ENCODE measurements around the gene AMMECR1L. TPM values are rescaled to one million over a fixed set of nuclear protein-coding genes. Genes with fewer than 3 reads are reported as not detected.

Gene AMMECR1L
- total RNA-seq, 4 donors from 2014 or later, result 10.4 to 13.2 (median 11.4) TPM

DNA sequence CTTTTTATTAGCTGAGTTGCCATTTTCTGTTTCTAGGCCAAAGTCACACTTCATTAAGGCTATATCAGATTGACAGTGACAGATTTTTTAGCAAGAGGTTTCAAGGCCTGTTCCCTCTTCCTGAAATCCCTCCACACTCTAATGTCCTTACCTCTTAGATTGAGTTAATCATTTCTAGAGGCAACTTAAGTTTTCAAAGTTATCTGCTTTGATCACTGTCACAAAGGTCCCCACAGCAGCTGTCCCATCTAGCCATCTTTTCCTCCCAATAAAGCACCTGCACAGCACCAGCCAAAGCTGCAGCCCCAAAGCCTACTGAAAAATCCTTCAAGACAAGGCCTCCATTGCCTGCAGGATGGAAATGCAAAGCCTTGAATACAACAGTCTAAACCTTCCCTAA lies 13.4 kb downstream of the AMMECR1L start:
- no peak for DNase-seq (ENCODE audit: extremely low spot score)
- no peaks in the 10 kb centered on the region for H3K9me3 ChIP-seq
- peaks cover 16 to 29% (median 22%) of the 10 kb centered on the region in 4 donors for H3K4me1 ChIP-seq
- H3K27me3 ChIP-seq, result no peaks in the 10 kb centered on the region
- intact Hi-C loops (cut with DNase I), result no loop called here
- H3K36me3 ChIP-seq, result peaks cover 31 to 70% (median 63%) of the 10 kb centered on the region in 4 donors
- H3K4me3 ChIP-seq, result no peak overlapping the region
- no peak overlapping the region for H3K27ac ChIP-seq (replicated peaks in 1 of 4)
- TF ChIP-seq, protein P1, sequence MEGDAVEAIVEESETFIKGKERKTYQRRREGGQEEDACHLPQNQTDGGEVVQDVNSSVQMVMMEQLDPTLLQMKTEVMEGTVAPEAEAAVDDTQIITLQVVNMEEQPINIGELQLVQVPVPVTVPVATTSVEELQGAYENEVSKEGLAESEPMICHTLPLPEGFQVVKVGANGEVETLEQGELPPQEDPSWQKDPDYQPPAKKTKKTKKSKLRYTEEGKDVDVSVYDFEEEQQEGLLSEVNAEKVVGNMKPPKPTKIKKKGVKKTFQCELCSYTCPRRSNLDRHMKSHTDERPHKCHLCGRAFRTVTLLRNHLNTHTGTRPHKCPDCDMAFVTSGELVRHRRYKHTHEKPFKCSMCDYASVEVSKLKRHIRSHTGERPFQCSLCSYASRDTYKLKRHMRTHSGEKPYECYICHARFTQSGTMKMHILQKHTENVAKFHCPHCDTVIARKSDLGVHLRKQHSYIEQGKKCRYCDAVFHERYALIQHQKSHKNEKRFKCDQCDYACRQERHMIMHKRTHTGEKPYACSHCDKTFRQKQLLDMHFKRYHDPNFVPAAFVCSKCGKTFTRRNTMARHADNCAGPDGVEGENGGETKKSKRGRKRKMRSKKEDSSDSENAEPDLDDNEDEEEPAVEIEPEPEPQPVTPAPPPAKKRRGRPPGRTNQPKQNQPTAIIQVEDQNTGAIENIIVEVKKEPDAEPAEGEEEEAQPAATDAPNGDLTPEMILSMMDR (IDR thresholded peaks at IDR 0.05), result no peak
- TF ChIP-seq POLR2A (IDR thresholded peaks at IDR 0.05; ENCODE audit: low read depth) (no peak), EP300 (IDR thresholded peaks at IDR 0.05) (no peak), POLR2AphosphoS5 (IDR thresholded peaks at IDR 0.05) (no peak)

GRCh38 chr2:127865926-127866325 lies 19.8 kb downstream of the AMMECR1L start:
- H3K36me3 ChIP-seq, result peaks cover 49 to 81% (median 80%) of the 10 kb centered on the region in 4 donors
- TF ChIP-seq EP300 (IDR thresholded peaks at IDR 0.05), result no peak
- no peak for TF ChIP-seq POLR2AphosphoS5 (IDR thresholded peaks at IDR 0.05)
- no peak for TF ChIP-seq POLR2A (IDR thresholded peaks at IDR 0.05; ENCODE audit: low read depth)
- TF ChIP-seq, protein P1 (IDR thresholded peaks at IDR 0.05), result no peak
- DNase-seq (ENCODE audit: extremely low spot score), result no peak
- no peaks in the 10 kb centered on the region for H3K27me3 ChIP-seq
- no peaks in the 10 kb centered on the region for H3K4me1 ChIP-seq
- H3K27ac ChIP-seq (replicated peaks in 1 of 4), result no peak overlapping the region
- H3K9me3 ChIP-seq, result no peaks in the 10 kb centered on the region
- H3K4me3 ChIP-seq, result no peak overlapping the region
- intact Hi-C loops (cut with DNase I), result no loop called here

DNA sequence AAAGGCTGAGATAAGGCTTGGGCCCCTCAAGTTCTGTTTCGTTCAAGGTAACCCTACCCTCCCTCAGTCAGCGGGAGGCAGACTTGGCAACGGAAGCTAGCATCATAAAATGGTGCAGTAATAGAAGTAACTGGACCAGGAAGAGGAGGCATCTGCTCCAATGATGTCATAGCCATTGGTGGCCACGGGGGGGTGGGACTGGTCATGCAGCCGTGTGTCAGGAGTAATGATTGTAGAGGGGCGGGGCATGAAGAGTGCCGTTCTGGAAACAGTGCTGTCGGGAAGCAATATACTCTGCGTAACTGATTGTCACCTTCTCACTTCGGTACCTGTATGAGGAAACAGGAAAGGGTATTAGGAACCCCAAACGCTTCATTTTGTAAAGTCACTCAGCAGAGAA lies 20.9 kb downstream of the AMMECR1L start:
- 82% methylated on average over 11 of the region's 11 CpGs for WGBS

GRCh38 chr2:127862228-127862627 lies 23.5 kb downstream of the AMMECR1L start:
- H3K36me3 ChIP-seq, result peaks cover 32 to 49% (median 43%) of the 10 kb centered on the region in 4 donors
- H3K27ac ChIP-seq (replicated peaks in 1 of 4), result no peak overlapping the region
- intact Hi-C loops (cut with DNase I), result no loop called here
- no peak for DNase-seq (ENCODE audit: extremely low spot score)
- H3K9me3 ChIP-seq, result no peaks in the 10 kb centered on the region
- 87% methylated on average over 15 of the region's 15 CpGs for WGBS
- no peak overlapping the region for H3K4me3 ChIP-seq
- TF ChIP-seq POLR2AphosphoS5 (IDR thresholded peaks at IDR 0.05) (no peak), EP300 (IDR thresholded peaks at IDR 0.05) (no peak), POLR2A (IDR thresholded peaks at IDR 0.05; ENCODE audit: low read depth) (no peak)
- TF ChIP-seq, protein P1 (IDR thresholded peaks at IDR 0.05), result no peak
- H3K4me1 ChIP-seq, result peaks cover 7 to 18% (median 16%) of the 10 kb centered on the region in 4 donors
- H3K27me3 ChIP-seq, result peaks cover 0 to 4% (median 0%) of the 10 kb centered on the region in 4 donors

More for the DNA sequence above, 20.9 kb downstream of the AMMECR1L start:
- no peak overlapping the region for H3K27ac ChIP-seq (replicated peaks in 1 of 4)
- H3K9me3 ChIP-seq, result no peaks in the 10 kb centered on the region
- DNase-seq (ENCODE audit: extremely low spot score), result no peak
- H3K4me1 ChIP-seq, result peaks cover 0 to 6% (median 3%) of the 10 kb centered on the region in 4 donors
- TF ChIP-seq POLR2A (IDR thresholded peaks at IDR 0.05; ENCODE audit: low read depth), result no peak
- TF ChIP-seq, protein P1 (IDR thresholded peaks at IDR 0.05), result no peak
- no peak for TF ChIP-seq POLR2AphosphoS5 (IDR thresholded peaks at IDR 0.05)
- no peak for TF ChIP-seq EP300 (IDR thresholded peaks at IDR 0.05)
- no peaks in the 10 kb centered on the region for H3K27me3 ChIP-seq
- H3K36me3 ChIP-seq, result peaks cover 39 to 71% (median 70%) of the 10 kb centered on the region in 4 donors
- intact Hi-C loops (cut with DNase I), result no loop called here
- H3K4me3 ChIP-seq, result no peak overlapping the region

- peak overlapping the region in 2 of 4 donors; percentile 5 to 35 for H3K27ac ChIP-seq (replicated peaks in 1 of 4)
- peaks cover 0 to 4% (median 0%) of the 10 kb centered on the region in 4 donors for H3K27me3 ChIP-seq
- TF ChIP-seq POLR2A (IDR thresholded peaks at IDR 0.05; ENCODE audit: low read depth) (no peak), POLR2AphosphoS5 (IDR thresholded peaks at IDR 0.05) (no peak), EP300 (IDR thresholded peaks at IDR 0.05) (no peak)
- TF ChIP-seq, protein P1 (IDR thresholded peaks at IDR 0.05), result no peak
- intact Hi-C loops (cut with DNase I), result no loop called here
- H3K4me3 ChIP-seq, result no peak overlapping the region
- 57% methylated on average over 5 of the region's 5 CpGs for WGBS
- DNase-seq (ENCODE audit: extremely low spot score), result no peak
- H3K9me3 ChIP-seq, result no peaks in the 10 kb centered on the region
- peaks cover 21 to 28% (median 23%) of the 10 kb centered on the region in 4 donors for H3K36me3 ChIP-seq
- H3K4me1 ChIP-seq, result peaks cover 28 to 39% (median 33%) of the 10 kb centered on the region in 4 donors
Measured at GRCh38 chr2:127860130-127860529, 25.6 kb downstream of the AMMECR1L start.
